ENCODE results near the gene ICOS. TPM values are rescaled to one million over a fixed set of nuclear protein-coding genes. Genes with fewer than 3 reads are reported as not detected.

ICOS gene
- polyA plus RNA-seq, 1 of the 3 experiments (the other 2 are of a cell fraction): not detected

GRCh38 chr2:203997980-203998809 lies 61.6 kb downstream of the ICOS start:
- POLR2A ChIA-PET: no interaction called here
- H3K9me3 ChIP-seq: no peaks in the 10 kb centered on the region
- no peak overlapping the region for H3K9ac ChIP-seq
- DNase-seq: no peak
- CTCF ChIA-PET: no interaction called here
- no peaks in the 10 kb centered on the region for H4K20me1 ChIP-seq (ENCODE audit: insufficient read depth)
- H3K36me3 ChIP-seq (replicated peaks in 1 of 2; ENCODE audit: control insufficient read depth in 1 of 2, insufficient read depth in 2 of 2, low read length in 1 of 2): no peaks in the 10 kb centered on the region
- no peaks in the 10 kb centered on the region for H3K27me3 ChIP-seq (ENCODE audit: insufficient read depth)
- no peak overlapping the region for H3K4me2 ChIP-seq
- TF ChIP-seq REST (IDR thresholded peaks at IDR 0.05; ENCODE audit: low read depth, low read length): no peak
- TF ChIP-seq RCOR1 (IDR thresholded peaks at IDR 0.05; ENCODE audit: low read length): no peak
- no peak for TF ChIP-seq USF1 (IDR thresholded peaks at IDR 0.05; ENCODE audit: borderline replicate concordance, low read depth)
- no peak for TF ChIP-seq RFX5 (IDR thresholded peaks at IDR 0.05; ENCODE audit: low read length)
- no peak for TF ChIP-seq SMC3 (IDR thresholded peaks at IDR 0.05; ENCODE audit: low read depth, low read length)
- no peak for TF ChIP-seq TEAD4 (IDR thresholded peaks at IDR 0.05; ENCODE audit: borderline replicate concordance, insufficient read depth)
- TF ChIP-seq IRF3 (IDR thresholded peaks at IDR 0.05; ENCODE audit: low read depth, low read length): no peak
- no peak for TF ChIP-seq GABPA (IDR thresholded peaks at IDR 0.05; ENCODE audit: low read depth)
- no peak for TF ChIP-seq FOXJ3 (CRISPR knock-in tag; IDR thresholded peaks at IDR 0.05)
- no peak for TF ChIP-seq TCF12 (IDR thresholded peaks at IDR 0.05)
- no peak for TF ChIP-seq PBX3 (IDR thresholded peaks at IDR 0.05)
- no peak for TF ChIP-seq EP300 (IDR thresholded peaks at IDR 0.05; ENCODE audit: borderline replicate concordance in 1 of 2, low read depth in 1 of 2, low read length in 1 of 2)
- no peak for TF ChIP-seq JUND (IDR thresholded peaks at IDR 0.05)
- no peak for TF ChIP-seq RAD21 (IDR thresholded peaks at IDR 0.05; ENCODE audit: low read length)
- TF ChIP-seq ZBTB33 (IDR thresholded peaks at IDR 0.05; ENCODE audit: borderline replicate concordance, low read depth): no peak
- no peak for TF ChIP-seq CHD2 (IDR thresholded peaks at IDR 0.05; ENCODE audit: low read length, partially characterized antibody)
- TF ChIP-seq FOSL2 (IDR thresholded peaks at IDR 0.05; ENCODE audit: borderline replicate concordance, low read depth): no peak
- TF ChIP-seq MAX (IDR thresholded peaks at IDR 0.05; ENCODE audit: low read depth): no peak
- TF ChIP-seq SIN3A (IDR thresholded peaks at IDR 0.05; ENCODE audit: borderline replicate concordance, low read depth, low read length): no peak
- TF ChIP-seq FOXM1 (IDR thresholded peaks at IDR 0.05; ENCODE audit: low read depth): no peak
- no peak overlapping the region for H3K4me3 ChIP-seq (ENCODE audit: low read depth in 2 of 2, low read length in 1 of 2)
- H3F3A ChIP-seq (replicated peaks; ENCODE audit: insufficient read depth): no peaks in the 10 kb centered on the region
- H3K4me1 ChIP-seq (ENCODE audit: control insufficient read depth in 1 of 2, insufficient read depth in 2 of 2, low read depth in 1 of 2, low read length in 1 of 2): peaks cover 0 to 2% of the 10 kb centered on the region in 2 experiments; a peak in 2 of 4 replicates
- no peaks in the 10 kb centered on the region for H3K79me2 ChIP-seq (ENCODE audit: insufficient read depth)
- no peak overlapping the region for H2AFZ ChIP-seq (ENCODE audit: low read depth)
- 36% methylated on average over 6 of the region's 6 CpGs for WGBS (ENCODE audit: low lambda C conversion rate)
- no peaks in the 10 kb centered on the region for H3K9me2 ChIP-seq
- no peak overlapping the region for H3K27ac ChIP-seq (ENCODE audit: low read depth in 2 of 2, low read length in 1 of 2)
